Caki2 (cell line): ENCODE data around the gene SF3A2. TPM values are rescaled to one million over a fixed set of nuclear protein-coding genes. Genes with fewer than 3 reads are reported as not detected.

Experiments
- DNase-seq: peaks from one replicate; pipeline ENCODE4 v3.0.0-alpha.2; 2015; ENCODE audit warnings: low read depth
- in situ Hi-C: cut with HindIII; loops from 2 replicates; pipeline ENCODE4 v1.10.0; 2016; ENCODE audit warnings: low sequenced_read_pairs, low pct_unique_long_range_greater_than_20kb, mixed read lengths
- total RNA-seq: library from RNA; depleted of rRNA; stranded (reverse); fragments of >200 nt; shearing (Covaris generic); gene quantifications from 2 replicates; pipeline ENCODE4 v1.2.3, GENCODE V29; 2014; ENCODE audit warnings: low replicate concordance

Gene SF3A2
- total RNA-seq, 1 experiment from 2014 or later, result 23.2 TPM

DNA sequence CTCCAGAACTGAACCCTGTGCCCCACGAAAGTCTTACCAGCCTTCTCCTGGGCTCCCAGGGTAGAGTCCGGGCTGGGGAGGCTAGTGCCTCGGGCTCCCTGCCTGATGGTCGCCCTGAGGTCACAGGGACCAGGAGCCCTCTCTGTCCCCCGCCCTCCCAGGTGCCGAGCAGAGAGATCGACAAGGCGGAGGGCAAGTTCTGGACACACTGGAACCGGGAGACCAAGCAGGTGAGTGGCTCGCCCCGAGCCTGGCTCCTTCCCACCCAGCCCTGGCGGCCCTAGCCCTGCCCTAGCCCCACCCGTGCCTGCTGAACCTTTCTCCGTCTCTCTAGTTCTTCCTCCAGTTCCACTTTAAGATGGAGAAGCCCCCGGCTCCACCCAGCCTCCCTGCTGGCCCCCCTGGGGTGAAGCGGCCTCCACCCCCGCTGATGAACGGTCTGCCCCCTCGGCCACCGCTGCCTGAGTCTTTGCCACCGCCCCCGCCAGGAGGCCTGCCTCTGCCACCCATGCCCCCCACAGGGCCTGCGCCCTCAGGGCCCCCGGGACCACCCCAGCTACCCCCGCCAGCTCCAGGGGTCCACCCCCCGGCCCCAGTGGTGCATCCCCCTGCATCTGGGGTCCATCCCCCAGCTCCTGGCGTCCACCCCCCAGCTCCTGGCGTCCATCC, 10.9 kb downstream of the SF3A2 start:
- no peak for DNase-seq
- in situ Hi-C loops, result no loop called here

DNA sequence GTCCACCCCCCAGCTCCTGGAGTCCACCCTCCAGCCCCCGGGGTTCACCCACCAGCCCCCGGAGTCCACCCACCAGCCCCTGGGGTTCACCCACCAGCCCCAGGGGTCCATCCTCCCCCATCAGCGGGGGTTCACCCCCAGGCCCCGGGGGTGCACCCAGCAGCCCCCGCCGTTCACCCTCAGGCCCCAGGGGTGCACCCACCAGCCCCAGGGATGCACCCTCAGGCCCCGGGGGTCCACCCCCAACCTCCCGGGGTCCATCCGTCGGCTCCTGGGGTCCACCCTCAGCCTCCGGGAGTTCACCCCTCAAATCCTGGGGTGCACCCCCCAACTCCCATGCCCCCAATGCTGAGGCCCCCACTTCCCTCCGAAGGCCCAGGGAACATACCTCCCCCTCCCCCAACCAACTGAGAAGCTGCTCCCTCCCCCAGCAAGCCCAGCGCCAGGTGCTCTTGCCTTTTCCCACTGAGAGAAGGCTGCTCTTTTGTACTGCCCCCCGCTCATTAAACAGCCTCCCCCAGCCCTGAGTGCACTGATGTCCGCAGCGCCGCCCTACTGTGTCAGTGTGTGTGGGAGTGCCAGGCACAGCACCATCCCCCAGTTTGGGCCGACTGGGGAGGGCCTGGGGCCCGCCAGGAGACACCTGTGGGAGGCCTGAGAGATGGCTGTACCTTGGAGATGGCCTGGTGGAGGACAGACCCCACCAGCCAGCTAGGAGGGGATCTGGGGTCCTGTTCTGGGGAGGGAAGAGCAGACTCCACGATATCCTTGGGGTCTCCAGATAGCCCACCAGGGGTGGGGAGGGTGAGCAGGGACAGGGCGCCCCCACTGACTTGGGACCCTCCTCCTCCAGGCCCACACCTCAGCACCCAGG, 11.7 kb downstream of the SF3A2 start:
- no peak for DNase-seq
- in situ Hi-C loops, result no loop called here

DNA sequence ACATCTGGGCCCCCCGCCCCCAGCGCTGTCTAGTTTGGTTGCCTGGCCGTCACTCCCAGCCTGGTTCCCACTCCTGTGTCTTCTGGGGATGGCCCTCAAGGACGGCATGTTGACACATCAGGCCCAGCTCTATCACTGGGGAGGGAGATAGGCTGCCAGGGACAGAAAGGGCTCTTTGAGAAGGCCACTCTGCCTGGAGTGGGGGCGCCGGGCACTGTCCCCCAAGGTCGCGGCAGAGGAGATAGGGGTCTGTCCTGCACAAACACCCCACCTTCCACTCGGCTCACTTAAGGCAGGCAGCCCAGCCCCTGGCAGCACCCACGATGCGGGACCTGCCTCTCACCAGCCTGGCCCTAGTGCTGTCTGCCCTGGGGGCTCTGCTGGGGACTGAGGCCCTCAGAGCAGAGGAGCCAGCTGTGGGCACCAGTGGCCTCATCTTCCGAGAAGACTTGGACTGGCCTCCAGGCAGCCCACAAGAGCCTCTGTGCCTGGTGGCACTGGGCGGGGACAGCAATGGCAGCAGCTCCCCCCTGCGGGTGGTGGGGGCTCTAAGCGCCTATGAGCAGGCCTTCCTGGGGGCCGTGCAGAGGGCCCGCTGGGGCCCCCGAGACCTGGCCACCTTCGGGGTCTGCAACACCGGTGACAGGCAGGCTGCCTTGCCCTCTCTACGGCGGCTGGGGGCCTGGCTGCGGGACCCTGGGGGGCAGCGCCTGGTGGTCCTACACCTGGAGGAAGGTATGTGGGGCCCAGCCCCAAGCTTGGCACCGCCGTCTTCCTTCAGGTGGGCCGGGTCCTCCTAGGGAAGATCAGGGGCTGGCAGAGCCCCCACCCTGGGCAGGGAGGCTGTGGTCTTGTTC, 12.6 kb downstream of the SF3A2 start, which contains the start of gene AMH:
AMH (plus strand) TSS at position 314 of the 857 bp plus-strand sequence; CDS start at position 324, 10 bp downstream.
- DNase-seq, result no peak
- in situ Hi-C loops, result no loop called here

DNA sequence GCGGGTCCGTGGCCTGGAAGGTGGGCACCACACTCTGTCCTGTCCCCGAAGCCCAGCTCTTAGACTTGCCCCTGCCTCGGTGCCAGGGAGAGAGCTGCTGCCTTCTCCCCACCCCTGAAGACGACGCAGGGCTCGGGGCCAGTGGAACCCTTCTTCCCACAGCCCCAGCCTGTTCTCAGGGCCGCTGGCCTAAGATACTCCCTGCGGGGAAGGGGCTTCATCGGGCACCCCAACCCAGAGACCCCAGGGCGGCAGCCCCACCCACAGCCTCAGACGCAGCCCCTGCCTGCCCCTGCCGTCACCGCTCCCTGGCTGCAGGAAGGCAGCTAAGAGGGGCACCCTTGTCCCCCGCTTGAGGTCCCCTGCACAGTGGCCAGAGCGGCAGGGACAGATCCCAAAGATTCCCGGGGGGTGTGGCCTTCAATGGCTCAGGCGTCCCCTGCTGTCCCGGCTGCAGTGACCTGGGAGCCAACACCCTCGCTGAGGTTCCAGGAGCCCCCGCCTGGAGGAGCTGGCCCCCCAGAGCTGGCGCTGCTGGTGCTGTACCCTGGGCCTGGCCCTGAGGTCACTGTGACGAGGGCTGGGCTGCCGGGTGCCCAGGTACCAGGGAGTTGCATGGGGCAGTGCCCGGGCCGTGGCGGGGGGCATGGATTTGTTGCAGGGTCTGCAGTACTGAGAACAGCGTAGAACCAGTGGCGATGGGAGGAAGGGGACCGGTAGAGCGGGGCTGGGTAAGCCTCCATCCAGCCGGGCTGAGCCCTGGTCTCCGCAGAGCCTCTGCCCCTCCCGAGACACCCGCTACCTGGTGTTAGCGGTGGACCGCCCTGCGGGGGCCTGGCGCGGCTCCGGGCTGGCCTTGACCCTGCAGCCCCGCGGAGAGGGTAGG, 13.5 kb downstream of the SF3A2 start:
- no peak for DNase-seq
- in situ Hi-C loops, result no loop called here

DNA sequence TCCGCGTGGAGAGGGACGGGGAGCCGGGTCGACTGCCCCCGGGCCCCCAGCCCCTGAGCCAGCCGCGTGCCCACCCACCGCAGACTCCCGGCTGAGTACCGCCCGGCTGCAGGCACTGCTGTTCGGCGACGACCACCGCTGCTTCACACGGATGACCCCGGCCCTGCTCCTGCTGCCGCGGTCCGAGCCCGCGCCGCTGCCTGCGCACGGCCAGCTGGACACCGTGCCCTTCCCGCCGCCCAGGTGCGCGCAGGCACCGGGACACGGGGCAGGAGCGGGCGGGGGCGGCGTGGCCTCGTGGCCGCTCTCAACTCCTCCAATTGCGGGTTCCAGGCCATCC, 14.1 kb downstream of the SF3A2 start:
- DNase-seq, result no peak
- in situ Hi-C loops, result no loop called here

DNA sequence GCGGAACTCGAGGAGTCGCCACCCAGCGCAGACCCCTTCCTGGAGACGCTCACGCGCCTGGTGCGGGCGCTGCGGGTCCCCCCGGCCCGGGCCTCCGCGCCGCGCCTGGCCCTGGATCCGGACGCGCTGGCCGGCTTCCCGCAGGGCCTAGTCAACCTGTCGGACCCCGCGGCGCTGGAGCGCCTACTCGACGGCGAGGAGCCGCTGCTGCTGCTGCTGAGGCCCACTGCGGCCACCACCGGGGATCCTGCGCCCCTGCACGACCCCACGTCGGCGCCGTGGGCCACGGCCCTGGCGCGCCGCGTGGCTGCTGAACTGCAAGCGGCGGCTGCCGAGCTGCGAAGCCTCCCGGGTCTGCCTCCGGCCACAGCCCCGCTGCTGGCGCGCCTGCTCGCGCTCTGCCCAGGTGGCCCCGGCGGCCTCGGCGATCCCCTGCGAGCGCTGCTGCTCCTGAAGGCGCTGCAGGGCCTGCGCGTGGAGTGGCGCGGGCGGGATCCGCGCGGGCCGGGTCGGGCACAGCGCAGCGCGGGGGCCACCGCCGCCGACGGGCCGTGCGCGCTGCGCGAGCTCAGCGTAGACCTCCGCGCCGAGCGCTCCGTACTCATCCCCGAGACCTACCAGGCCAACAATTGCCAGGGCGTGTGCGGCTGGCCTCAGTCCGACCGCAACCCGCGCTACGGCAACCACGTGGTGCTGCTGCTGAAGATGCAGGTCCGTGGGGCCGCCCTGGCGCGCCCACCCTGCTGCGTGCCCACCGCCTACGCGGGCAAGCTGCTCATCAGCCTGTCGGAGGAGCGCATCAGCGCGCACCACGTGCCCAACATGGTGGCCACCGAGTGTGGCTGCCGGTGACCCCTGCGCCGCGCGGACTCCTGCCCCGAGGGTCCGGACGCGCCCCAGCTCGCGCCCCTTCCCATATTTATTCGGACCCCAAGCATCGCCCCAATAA, 14.8 kb downstream of the SF3A2 start:
- DNase-seq, result no peak
- in situ Hi-C loops, result no loop called here

DNA sequence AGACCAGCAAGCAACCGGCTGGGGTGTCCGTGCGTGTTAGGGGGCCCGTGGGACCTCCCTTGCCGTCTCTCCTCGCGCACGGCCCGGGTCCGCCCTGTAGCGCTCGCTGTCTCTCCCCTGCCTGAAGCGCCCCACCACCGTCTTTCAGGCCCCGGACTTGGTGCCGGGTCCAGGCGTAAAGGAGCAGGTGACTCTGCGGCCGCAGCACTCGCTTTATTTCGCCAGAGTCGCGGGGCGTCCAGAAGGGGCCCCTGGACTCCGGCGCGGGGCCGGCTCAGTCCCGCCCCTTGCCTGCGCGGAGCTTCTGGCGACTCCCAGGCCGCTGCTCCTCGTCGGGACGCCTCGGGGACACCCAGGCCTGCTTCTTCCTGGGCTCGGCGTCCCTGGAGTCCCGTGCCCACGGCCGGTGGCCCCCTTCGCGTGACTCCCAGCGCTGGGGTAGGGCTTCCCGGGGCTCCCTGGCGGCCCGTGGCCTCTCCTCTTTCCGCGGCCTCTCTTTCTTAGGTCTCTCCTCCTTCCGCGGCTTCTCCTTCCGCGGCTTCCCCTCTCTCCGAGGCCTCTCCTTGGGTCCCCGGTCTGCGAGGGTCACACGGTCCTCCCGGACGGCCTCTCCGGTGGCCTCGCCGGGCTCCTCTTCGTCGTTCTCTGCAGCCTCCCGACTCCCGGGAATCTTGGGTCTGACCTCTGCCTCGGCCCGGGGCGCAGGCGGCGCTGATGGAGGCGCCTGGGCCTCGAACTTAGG, 15.6 kb downstream of the SF3A2 start:
- in situ Hi-C loops, result no loop called here
- DNase-seq, result no peak

DNA sequence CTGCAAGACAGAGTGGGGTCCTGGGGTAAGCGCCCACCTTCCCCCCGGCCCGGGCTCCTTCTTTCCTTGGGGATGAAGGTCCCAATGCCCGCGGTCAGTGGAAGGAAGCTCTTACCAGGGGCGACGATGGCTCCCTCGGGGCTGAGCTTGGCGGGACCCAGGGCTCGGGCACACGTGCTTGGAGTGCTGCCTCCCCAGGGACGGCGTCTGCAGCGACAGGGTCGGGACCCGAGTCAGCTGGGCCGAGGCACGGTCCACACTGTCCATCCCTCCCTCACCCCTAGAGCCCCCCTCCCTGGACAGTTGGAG, 16.1 kb downstream of the SF3A2 start:
- in situ Hi-C loops, result no loop called here

DNA sequence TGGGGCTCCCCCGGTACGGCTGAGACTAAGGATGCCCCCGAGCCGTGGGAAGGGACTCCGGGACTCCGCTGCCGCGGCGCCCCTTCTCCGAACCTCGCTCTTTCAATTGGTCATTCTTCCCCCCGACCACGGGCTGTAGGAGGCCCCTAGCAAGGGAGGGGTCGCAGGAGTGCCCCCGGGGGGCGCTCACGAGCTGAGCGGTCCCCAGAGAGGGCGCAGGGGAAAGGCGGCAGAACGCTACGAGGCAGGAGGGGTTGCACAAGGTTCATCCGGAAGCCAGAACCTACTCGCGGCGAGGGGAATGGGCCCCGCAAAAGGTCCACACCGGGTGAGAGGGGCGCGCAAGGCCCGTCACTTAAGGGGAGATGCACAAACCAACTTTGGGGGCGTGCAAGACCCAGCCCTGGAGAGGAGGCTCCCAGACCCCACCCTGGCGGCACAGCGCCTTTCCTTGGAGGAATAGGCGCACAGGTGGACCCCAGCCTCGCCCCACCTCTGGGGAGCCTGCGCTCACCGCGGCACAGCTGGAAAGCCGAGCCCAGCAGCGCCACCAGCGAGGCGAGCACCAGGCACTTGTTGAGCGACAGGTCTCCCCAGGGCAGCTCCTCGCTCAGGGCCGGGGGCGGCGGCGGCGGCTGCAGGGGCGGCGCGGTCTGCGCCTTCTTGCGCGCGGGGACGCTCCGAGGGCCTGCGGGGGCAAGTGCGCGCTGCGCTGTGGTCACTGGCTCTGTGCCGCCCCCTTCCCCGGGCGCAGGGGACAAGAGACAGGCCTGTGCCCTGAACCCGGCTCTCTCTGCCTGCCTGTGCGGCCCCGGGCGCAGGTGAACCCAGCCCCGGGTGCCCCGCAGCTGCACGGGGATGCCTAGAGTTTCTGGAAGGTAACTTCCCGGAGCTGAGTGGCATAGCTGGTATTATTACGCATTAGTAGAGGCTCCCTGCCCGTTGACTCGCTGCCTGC, 16.8 kb downstream of the SF3A2 start:
- DNase-seq, result no peak
- in situ Hi-C loops, result no loop called here

More for the DNA sequence above, 16.1 kb downstream of the SF3A2 start:
- DNase-seq, result no peak

DNA sequence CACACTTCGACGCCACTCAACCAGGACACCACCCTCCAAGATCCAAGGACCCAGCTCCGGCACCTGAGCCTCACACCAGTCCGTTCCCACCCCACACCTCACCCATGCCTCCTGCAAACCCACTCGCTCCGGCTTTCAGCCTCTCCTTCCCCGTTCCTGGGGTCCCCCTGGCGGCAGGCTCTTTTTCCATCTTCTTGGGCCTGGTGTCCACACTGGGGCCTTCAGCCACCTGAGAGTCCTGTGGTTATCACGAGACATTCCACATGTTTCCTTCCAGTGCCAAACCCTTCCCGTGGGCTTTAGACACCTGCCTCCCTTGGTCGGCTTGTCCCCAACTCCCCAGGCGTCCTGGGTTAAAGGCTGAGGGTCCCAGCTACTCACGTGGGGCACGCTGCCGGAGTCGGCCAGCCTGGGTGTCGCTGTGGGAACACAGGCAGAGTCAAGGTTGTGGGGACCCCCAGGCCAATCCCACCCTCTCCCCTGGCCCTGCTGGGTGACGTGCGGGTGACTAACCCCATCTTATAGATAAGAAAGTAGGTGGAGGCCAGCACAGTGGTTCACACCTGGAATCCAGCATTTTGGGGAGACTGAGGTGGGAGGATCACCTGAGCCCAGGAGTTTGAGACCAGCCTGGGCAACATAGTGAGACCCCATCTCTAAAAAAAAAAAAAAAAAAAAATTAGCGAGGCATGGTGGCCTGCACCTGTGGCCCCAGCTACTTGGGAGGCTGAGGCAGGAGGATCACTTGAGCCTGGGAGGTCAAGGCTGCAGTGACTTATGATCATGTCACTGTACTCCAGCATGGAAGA, 17.6 kb downstream of the SF3A2 start:
- in situ Hi-C loops, result no loop called here
- DNase-seq, result no peak

DNA sequence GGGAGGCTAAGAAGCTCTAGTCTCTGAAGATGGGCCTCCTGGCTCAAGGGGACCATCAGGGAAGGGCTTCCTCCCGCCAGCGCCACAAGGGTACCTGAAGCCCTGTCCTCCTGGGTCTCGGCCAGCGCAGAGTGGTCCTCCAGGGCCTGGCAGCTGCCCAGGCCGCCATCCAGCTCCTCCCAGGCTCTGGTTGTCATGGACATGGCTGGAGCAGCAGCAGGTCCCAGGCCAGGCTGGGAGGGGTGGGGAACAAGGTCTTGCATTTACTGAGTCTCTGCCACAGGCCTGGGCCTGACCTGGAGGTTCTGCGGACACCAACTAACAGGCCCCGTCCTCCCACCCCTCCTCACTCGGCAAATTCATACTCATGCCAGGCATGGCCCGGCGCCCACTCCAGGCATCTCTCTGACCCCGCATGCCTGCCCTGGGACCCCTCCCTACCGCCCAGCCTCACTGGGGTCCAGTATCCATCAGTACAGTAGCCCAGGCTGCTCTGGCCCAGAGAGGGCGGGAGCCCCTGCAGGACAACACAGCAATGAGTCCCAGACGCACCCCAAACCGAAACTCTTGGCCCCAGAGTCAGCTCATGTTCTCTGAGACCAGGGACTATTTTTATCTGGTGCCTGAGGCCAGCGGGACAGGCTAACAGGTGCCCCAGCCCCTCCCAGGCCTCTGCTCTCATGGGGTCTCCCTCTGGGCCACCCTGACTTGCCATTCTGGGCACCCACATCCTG, 18.7 kb downstream of the SF3A2 start:
- in situ Hi-C loops, result no loop called here
- no peak for DNase-seq

DNA sequence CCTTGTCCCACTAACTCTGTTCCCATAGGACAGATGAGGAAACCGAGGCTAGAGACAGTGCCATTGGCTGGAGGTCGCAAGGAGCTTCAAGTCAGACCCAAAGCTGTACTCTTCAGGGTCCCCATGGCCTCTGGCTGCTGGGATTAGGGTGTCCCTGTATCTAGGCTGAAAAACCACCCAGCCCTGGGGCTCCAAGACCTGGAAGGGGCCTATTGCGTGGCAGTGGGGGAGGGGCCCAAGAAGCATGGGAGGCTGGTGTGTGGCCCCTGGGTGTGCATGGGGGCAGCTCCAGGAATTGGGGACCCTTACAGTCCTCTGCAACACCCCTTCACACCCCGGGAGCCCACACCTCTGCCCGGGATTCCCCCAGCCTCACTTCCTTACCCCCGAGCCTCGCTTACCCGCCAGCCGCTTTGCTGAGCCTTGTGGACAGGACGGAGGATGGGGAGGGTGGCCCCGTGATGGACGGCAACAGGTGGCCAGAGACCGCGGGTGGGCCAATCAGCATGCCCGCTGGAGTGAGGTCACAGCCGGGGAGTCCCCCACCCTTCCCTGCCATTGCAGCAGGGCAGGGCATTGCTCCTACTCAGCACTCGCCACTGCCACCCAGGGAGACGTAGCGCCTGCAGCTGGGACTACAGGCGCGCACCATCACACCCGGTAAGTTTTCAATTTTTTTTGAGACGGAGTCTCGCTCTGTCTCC, 19.5 kb downstream of the SF3A2 start, which contains the start of gene JSRP1:
JSRP1 (minus strand) TSS at position 436 of the 704 bp plus-strand sequence. CDS start 1,103 bp downstream, outside the sequence.
- in situ Hi-C loops, result no loop called here
- DNase-seq, result no peak

DNA sequence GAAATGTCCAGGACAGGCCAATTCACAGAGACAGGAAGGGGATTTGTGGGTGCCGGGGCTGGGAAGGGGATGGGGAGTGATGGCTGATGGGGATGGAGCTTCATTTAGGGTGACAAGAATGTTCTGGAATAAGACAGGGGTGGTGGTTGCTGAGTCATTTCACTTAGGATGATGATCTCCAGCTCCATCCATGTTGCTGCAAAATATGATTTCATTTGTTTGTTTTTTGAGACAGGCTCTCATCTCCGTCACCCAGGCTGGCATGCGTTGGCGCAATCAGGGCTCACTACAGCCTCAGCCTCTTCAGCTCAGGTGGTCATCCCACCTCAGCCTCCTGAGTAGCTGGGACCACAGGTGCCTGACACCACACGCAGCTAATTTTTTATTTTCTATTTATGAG, 22.7 kb downstream of the SF3A2 start:
- in situ Hi-C loops, result no loop called here
- no peak for DNase-seq
